ENCODE measurements around the gene P2RX1. TPM values are rescaled to one million over a fixed set of nuclear protein-coding genes. Genes with fewer than 3 reads are reported as not detected.
A peak's percentile ranks its signal among the peaks of the same experiment; 100 is the strongest.

P2RX1 gene
- total RNA-seq, 1 donor from 2014 or later, result 0.16 TPM

- DNase-seq (ENCODE audit: missing footprints) (peak; percentile 96), ATAC-seq (peak; percentile 90)
- intact Hi-C loops (cut with DNase I), result no loop called here
These were observed 23.1 kb downstream of the P2RX1 start, which contains the start of gene CAMKK1 for GRCh38 chr17:3893003-3893719. Gene CAMKK1 (minus strand): TSS chr17:3893053. CDS start chr17:3885687, 7,366 bp downstream.

GRCh38 chr17:3892095-3892998, 23.9 kb downstream of the P2RX1 start:
- intact Hi-C loops (cut with DNase I), result no loop called here
- peak; percentile 91 for DNase-seq (ENCODE audit: missing footprints)
- ATAC-seq, result peak; percentile 47

GRCh38 chr17:3891626-3892094, 24.6 kb downstream of the P2RX1 start:
- DNase-seq (ENCODE audit: missing footprints) (no peak), ATAC-seq (no peak)
- intact Hi-C loops (cut with DNase I), result no loop called here

- ATAC-seq, result no peak
- DNase-seq (ENCODE audit: missing footprints), result no peak
- intact Hi-C loops (cut with DNase I), result no loop called here
These were observed 25.4 kb downstream of the P2RX1 start for GRCh38 chr17:3890878-3891219.

- no peak for ATAC-seq
- intact Hi-C loops (cut with DNase I), result no loop called here
These were observed 26.0 kb downstream of the P2RX1 start for GRCh38 chr17:3890082-3890877.

GRCh38 chr17:3889325-3890012, 26.8 kb downstream of the P2RX1 start:
- intact Hi-C loops (cut with DNase I), result no loop called here
- no peak for DNase-seq (ENCODE audit: missing footprints)
- no peak for ATAC-seq

More at GRCh38 chr17:3890082-3890877, 26.0 kb downstream of the P2RX1 start:
- DNase-seq (ENCODE audit: missing footprints), result no peak

- intact Hi-C loops (cut with DNase I), result no loop called here
- DNase-seq (ENCODE audit: missing footprints) (peak; percentile 82), ATAC-seq (peak; percentile 12)
These were observed 27.7 kb downstream of the P2RX1 start for GRCh38 chr17:3888343-3889171.

GRCh38 chr17:3887804-3888203, 28.5 kb downstream of the P2RX1 start:
- intact Hi-C loops (cut with DNase I), result no loop called here
- ATAC-seq (no peak), DNase-seq (ENCODE audit: missing footprints) (no peak)

GRCh38 chr17:3887394-3887793, 28.9 kb downstream of the P2RX1 start:
- DNase-seq (ENCODE audit: missing footprints) (no peak), ATAC-seq (no peak)
- intact Hi-C loops (cut with DNase I), result no loop called here

GRCh38 chr17:3886776-3887175, 29.5 kb downstream of the P2RX1 start:
- intact Hi-C loops (cut with DNase I), result no loop called here
- DNase-seq (ENCODE audit: missing footprints) (peak; percentile 84), ATAC-seq (peak; percentile 22)

- ATAC-seq, result no peak
- intact Hi-C loops (cut with DNase I), result no loop called here
- no peak for DNase-seq (ENCODE audit: missing footprints)
These were observed 30.3 kb downstream of the P2RX1 start for GRCh38 chr17:3885970-3886369.

- ATAC-seq (no peak), DNase-seq (ENCODE audit: missing footprints) (no peak)
- intact Hi-C loops (cut with DNase I), result no loop called here
These were observed 31.0 kb downstream of the P2RX1 start for GRCh38 chr17:3885271-3885670.

GRCh38 chr17:3884188-3884587, 32.1 kb downstream of the P2RX1 start:
- no peak for DNase-seq (ENCODE audit: missing footprints)
- intact Hi-C loops (cut with DNase I), result no loop called here

GRCh38 chr17:3882276-3882675, 34.0 kb downstream of the P2RX1 start:
- ATAC-seq (no peak), DNase-seq (ENCODE audit: missing footprints) (no peak)
- intact Hi-C loops (cut with DNase I), result no loop called here

More at GRCh38 chr17:3884188-3884587, 32.1 kb downstream of the P2RX1 start:
- ATAC-seq, result no peak

GRCh38 chr17:3880983-3881382, 35.3 kb downstream of the P2RX1 start:
- ATAC-seq, result no peak

GRCh38 chr17:3879591-3880417, 36.5 kb downstream of the P2RX1 start:
- DNase-seq (ENCODE audit: missing footprints) (peak; percentile 55), ATAC-seq (peak; percentile 37)
- intact Hi-C loops (cut with DNase I), result no loop called here

More at GRCh38 chr17:3880983-3881382, 35.3 kb downstream of the P2RX1 start:
- intact Hi-C loops (cut with DNase I), result no loop called here
- DNase-seq (ENCODE audit: missing footprints), result no peak

- peak; percentile 76 for DNase-seq (ENCODE audit: missing footprints)
- intact Hi-C loops (cut with DNase I), result no loop called here
These were observed 37.1 kb downstream of the P2RX1 start for GRCh38 chr17:3879186-3879585.

More at GRCh38 chr17:3879186-3879585, 37.1 kb downstream of the P2RX1 start:
- peak; percentile 68 for ATAC-seq
